ENCODE data around the gene CDK18. TPM values are rescaled to one million over a fixed set of nuclear protein-coding genes. Genes with fewer than 3 reads are reported as not detected.

CDK18 gene
- total RNA-seq, 1 donor from 2014 or later: 0.20 TPM

- no peak for DNase-seq (ENCODE audit: low read depth in 2 of 2)
Observed at GRCh38 chr1:205502992-205503391, 1.5 kb upstream of the CDK18 start.

GRCh38 chr1:205505076-205505729, 734 bp downstream of the CDK18 start:
- no peak for DNase-seq (ENCODE audit: low read depth in 2 of 2)

GRCh38 chr1:205505791-205506190, 1.3 kb downstream of the CDK18 start:
- DNase-seq (ENCODE audit: low read depth in 2 of 2): no peak

DNA sequence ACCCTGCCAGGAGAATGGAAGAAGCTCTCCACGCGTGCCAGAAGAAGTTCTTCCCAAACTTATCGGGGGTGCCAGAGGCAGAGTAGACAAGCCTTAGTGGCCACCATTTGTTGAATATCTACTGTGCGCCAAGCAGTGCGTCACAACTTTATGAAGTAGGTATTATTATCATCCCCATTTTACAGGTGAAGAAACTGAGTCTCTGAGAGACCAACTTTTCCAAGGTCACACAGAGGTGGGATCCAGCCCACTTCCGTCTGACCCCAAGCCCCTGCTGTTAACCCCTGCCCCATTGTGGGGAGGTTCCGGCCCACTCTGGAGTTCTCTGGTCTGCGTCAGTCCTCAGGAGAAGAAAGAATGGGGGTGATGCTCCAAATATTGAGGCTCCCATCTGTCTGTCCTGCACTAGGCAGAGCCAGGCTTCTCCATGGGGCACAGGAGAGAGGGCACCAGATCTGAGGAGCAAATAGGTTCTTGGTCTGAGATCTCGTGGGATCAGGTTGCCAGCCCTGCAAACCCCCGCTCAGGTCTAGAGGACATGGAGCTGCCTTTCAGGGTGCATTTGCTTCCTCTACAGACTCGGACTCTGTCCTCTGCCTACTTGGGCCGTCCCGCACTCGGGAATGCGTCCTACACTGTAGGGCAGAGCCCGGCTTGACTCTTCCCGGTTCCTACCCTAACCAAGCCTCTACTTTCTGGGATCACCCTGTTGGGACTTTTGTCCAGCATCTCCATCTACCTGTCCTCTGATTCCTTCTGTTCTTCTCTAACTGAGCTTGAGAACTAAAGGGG, 2.1 kb downstream of the CDK18 start:
- DNase-seq (ENCODE audit: low read depth in 2 of 2): no peak

GRCh38 chr1:205508227-205508714, 3.8 kb downstream of the CDK18 start:
- DNase-seq (ENCODE audit: low read depth in 2 of 2): no peak

DNA sequence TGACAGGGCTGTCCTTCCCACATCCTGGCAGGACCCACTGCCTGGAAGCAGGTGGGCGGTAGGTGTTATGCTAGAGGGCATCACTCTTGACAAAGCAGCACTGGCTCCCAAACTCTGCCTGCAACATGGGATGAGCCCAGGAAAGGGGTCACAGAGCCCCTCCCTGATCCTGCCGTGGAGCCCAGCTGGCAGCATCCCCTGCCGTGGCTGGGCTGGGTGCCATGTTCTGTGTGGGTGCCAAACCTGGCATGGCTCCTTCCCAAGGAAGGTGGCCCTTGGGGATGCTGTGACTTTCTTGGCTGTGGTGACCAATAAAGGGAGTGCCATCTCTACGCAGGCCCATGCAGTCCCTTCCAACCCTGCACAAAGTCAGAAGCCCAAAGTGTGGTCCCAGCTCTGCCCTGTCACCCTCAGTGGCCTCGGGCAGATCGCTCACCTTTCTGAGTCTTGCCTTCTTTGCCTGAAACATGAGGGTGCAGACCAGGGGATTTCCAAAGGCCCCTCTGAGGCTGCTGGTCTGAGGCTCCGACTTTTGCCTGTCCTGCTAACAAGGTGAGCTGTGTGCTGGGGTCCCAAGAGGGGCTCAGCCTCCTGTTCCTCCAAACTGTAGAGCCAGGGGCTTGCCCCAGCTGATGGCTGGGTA, 6.0 kb downstream of the CDK18 start:
- DNase-seq (ENCODE audit: low read depth in 2 of 2): no peak

DNA sequence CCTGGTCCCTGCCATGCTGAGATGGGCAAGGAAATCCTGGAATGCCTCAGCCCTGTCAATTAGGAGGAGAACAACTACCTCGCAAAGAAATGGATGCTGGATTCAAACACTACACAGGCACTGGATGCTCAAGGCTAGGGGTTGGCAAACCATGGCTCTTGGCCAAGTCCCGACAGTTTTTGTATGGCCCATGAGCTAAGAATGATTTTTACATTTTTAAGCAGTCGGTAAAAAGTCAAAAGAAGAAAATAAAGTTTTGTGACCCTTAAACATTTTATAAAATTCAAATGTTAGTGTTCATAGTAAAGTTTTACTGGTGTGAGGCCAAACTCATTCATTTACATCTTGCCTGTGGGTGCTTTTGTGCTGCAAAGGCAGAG, 6.5 kb downstream of the CDK18 start:
- DNase-seq (ENCODE audit: low read depth in 2 of 2): no peak

- DNase-seq (ENCODE audit: low read depth in 2 of 2): no peak
Observed at GRCh38 chr1:205512059-205513045, 7.9 kb downstream of the CDK18 start.

- no peak for DNase-seq (ENCODE audit: low read depth in 2 of 2)
Observed at GRCh38 chr1:205513774-205514173, 9.3 kb downstream of the CDK18 start.

DNA sequence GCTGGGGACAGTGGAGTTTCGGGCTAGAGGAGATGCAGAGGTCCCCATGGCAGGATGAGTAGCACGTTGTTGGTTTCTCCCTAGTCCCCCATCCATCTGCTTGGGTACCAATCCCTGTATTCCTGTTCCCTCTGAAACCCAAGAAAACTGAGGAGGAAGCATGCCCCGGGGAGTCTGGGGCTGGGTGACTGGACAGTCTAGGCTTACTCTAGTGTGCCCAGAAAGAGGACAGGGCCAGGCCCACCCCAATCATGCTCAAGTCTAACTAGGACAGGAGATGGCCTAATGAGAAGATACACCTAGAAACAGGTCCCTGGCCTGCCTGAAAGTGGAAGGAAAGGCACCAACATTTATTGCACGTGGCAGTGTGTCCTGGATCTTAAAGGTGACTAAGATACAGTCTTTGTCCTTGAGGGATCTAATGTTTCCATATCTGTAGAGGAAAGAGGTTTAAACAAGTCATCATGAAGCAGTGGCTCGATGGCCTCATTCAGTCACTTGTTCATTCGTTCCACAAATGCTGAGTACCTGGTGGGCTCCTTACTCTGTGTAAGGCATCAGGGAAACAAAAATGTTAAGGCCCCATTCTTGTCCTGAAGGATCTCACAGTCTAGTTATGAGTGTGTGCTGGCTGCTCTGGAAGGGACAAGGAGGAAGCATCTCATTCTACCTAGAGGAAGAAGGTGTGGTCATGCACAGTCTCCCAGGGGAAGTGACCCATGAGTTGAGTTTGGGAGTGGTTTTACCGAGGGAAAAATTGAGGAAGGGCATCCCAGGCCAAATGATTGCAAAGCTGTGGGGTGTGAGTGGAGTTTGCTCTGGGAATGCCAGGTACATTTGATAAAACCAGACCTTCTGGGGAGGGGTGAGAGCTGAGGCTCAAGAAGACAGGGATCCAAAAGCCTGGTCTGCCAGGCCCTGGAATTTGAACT, 10.0 kb downstream of the CDK18 start:
- no peak for DNase-seq (ENCODE audit: low read depth in 2 of 2)

DNA sequence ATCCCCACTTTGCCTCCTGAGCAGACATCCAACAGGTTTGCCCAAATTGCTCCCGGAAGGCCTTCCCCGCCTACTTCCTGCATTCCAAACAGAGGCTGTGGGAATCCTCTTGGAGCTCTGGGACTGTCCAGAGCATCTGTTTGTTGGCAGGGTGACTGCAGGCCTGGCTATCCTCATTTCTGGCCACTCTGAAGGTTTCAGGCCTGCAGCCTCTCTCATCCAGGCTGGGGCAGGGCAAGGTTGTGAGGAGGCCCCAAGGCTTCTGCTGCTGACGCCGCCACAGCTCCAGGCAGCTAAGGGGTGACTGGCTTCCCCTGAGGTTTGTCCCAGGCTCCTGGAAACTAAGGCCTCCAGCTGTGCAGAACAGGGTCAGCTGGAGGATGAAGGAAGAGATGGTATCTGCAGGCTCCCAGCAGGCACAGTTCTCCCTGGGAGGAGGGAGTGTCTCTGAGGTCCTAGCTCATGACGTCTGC, 11.3 kb downstream of the CDK18 start:
- DNase-seq (ENCODE audit: low read depth in 2 of 2): no peak

GRCh38 chr1:205516362-205516761, 11.9 kb downstream of the CDK18 start:
- no peak for DNase-seq (ENCODE audit: low read depth in 2 of 2)

GRCh38 chr1:205517288-205517687, 12.8 kb downstream of the CDK18 start:
- DNase-seq (ENCODE audit: low read depth in 2 of 2): no peak

DNA sequence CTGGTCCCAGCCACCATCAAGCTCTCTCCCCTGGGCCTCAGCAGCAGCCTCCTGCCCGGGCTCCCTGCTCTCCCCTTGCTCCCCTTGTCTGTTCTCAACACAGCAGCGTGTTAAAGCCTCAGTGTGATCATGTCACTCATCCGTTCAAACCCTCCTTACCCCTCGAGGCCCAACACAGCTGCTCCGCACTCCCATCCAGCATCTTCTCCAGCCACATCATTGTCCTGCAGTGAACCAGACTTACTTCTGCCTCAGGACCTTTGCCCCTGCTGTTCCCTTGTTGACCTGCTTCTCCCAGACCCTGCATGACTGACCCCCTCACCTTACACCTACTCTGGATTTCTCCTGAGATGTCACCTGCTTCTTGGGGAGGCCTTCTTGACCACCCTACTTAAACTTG, 13.3 kb downstream of the CDK18 start:
- no peak for DNase-seq (ENCODE audit: low read depth in 2 of 2)

- no peak for DNase-seq (ENCODE audit: low read depth in 2 of 2)
Observed at GRCh38 chr1:205518661-205519540, 14.4 kb downstream of the CDK18 start.

DNA sequence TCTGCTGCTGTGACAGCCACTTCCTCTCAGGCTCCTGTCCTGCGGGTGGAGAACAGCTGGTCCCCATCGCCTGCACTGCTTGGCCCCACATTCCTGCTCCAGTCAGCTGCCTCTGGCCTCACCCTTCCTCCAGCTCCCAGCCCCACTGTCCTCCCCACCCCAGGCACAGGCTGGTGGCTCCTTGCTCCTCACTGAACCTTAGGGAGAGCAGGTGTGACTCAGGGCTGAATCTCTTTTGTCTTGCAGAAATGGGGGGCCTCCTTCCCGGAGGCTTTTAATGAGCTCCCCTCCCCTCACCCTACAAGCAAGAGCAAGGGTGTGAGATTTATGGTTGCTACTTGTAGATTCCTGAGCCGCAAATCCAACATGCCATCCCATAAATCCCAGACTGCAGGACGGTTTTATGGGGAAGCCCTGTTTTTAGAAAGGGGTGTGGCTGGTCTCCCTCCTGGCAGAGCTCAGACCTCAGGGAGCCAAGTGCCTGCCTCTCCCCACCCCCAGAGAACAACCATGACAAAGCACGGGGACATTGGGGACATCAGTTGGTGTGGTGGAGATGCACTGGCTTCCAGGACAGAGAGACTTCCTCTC, 15.2 kb downstream of the CDK18 start:
- DNase-seq (ENCODE audit: low read depth in 2 of 2): no peak

DNA sequence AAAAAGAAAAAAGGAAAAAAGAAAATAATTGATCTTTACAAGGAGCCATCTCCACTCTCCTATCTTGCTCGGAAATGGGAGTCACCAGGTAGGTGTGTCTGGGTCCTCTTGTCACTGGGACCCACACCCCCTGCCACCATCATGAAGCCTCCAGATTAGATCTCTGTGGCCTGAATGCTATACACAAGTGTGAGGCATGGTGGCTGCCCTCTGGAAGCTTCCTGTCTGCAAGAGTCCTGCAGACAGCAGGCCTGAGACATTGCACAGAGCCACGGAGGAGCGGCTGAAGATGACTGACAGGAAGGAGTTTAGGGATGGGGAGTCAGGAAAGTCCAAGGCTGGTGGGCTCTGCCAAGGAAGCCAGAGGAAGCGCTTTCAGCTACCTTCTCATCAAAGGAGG, 16.2 kb downstream of the CDK18 start:
- DNase-seq (ENCODE audit: low read depth in 2 of 2): no peak

DNA sequence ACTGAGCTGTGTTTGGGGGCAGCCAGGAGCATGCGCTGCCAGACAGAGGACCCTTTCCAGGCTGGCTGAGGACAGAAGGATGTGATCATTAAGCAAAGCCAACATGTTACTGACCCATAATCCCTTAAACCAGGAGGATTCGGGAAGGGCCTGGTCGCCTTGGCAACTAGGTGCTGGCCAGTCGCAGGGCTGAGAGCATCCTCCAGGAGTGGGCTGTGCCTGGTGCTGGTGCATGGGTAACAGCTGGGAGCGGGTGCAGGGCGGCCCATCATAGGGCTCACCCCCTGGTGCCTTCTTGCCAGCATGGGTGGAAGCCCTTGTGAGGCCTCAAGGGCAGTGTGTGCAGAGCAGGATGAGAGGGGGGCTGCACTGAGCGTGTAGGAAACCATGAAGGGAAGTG, 17.2 kb downstream of the CDK18 start:
- no peak for DNase-seq (ENCODE audit: low read depth in 2 of 2)

- no peak for DNase-seq (ENCODE audit: low read depth in 2 of 2)
Observed at GRCh38 chr1:205522692-205523091, 18.2 kb downstream of the CDK18 start.

Data from lung microvascular endothelial cell (primary cell).